T-helper 1 cell treated with Interleukin-12 subunit alpha and Interleukin-12 subunit beta and Interleukin-4 antibody, amounts not matched to agents 30 ng/mL and 1 ng/mL, for 36 hours (primary cell): ENCODE data around the gene TSPAN5. TPM values are rescaled to one million over a fixed set of nuclear protein-coding genes. Genes with fewer than 3 reads are reported as not detected.

Experiments used
- intact Hi-C: fragments of 100-400 bp; cut with micrococcal nuclease; formaldehyde crosslinking; loops from one replicate; pipeline ENCODE4 v1.15.1; 2024
- total RNA-seq: library from RNA; stranded (reverse); gene quantifications from 2 replicates; pipeline ENCODE4 v1.2.3, GENCODE V29; 2022

TSPAN5 gene
- total RNA-seq, 1 donor from 2014 or later = 36.3 TPM

GRCh38 chr4:98602270-98602669 lies 56.1 kb downstream of the TSPAN5 start:
- intact Hi-C loops = loop anchor here (1.0 to 5.0 kb wide), 10 partner anchors 37 to 460 kb away; partner anchors contain the start of genes EIF4E, RAP1GDS1 and STPG2

GRCh38 chr4:98601708-98602107 lies 56.7 kb downstream of the TSPAN5 start:
- intact Hi-C loops = loop anchor here (1.0 to 5.0 kb wide), 10 partner anchors 37 to 459 kb away; partner anchors contain the start of genes EIF4E, RAP1GDS1 and STPG2

- intact Hi-C loops = loop anchor here (5.0 kb wide), 3 partner anchors 87 to 457 kb away; partner anchors contain the start of genes RAP1GDS1 and STPG2
These were observed 58.7 kb downstream of the TSPAN5 start for GRCh38 chr4:98599617-98600205.

DNA sequence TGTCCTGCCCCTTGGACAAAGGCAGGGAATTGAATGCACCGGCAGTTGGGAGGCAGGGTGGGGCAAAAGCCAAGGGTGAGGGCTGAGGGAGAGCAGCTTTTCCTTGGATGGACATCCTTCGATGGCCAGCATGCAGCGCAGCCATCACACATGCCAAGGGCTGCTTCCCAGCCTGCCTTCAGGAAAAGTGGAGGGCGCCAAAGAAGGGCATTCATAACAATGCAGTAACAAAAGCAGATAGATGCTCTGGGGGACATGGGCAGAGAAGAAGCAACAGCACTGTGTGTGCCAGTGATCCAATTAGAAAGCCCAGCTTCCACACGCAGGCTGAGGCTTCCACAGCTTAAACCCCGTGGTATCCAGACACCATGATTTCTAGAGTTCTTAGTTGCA lies 71.5 kb downstream of the TSPAN5 start:
- intact Hi-C loops = no loop called here

- intact Hi-C loops = no loop called here
These were observed 72.0 kb downstream of the TSPAN5 start for GRCh38 chr4:98586291-98586961.

DNA sequence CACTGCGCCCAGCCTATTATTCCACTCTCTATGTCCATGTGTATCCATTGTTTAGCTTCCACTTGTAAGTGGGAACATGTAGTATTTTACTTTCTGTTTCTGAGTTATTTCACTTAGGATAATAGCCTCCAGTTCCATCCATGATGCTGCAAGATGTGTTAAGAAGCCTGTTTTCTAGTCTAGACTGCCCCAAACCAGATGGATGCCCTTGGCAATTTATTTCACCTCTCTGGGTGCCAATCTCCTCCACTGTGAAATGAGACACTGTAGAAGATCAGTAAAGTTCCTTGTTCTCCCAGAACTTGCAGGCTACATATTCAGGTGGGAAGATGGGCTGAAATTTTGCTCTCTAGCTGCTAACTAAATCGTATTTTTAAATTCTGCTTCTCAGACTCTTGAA lies 72.8 kb downstream of the TSPAN5 start:
- intact Hi-C loops = no loop called here

DNA sequence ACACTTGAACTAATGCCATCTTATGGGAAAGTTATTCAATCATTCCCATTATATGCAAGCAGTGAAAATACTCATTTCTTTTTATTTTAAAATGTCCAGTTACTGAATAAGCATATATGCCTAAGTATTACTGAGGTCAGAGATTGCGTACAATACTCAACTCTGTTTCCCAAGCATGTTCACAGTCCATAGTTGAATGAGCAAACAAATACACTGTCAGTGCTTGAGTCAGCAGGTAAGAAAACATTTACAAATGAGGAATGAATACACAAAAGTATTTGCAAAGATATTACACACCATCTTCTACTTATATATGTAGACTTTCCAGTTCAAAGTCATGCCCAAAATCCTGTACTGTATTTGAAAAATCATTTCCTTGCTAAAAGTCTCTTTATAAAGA lies 74.1 kb downstream of the TSPAN5 start:
- intact Hi-C loops = no loop called here

DNA sequence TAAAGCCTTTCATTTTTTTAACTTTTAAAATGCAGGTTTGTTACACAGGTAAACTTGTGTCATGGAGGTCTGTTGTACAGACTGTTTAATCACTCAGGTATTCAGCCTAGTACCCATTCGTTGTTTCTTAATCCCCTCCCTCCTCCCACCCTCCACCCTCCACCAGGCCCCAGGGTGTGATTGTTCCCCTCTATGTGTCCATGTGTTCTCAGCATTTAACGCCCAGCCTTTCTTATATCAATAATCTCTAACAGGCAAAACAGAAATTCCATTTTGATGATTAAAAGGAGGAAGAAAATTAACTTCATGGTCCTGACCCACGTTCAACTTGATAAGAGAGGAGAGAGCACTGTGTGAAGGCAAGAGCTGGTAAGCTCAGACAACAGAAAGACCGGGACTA lies 75.1 kb downstream of the TSPAN5 start:
- intact Hi-C loops = no loop called here

DNA sequence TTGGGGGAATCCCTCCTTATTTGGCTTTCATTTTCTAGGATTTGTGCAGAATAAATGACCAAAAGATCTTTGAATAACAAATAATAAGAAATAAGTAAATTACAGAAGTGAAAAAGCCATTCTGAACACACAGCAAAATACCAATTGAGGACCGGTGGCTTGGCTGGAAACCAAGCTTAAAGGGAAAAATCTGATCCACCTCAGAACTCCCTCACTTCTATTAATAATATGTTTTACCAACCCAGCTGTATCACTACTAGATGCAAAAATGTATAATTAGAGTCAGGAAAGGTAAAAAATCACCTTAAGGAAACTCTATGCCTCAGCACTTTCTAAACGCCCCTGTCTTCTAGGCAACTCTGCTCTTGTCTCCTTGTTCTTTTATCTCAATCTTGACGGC lies 77.3 kb downstream of the TSPAN5 start:
- intact Hi-C loops = no loop called here

GRCh38 chr4:98577956-98578355 lies 80.5 kb downstream of the TSPAN5 start:
- intact Hi-C loops = no loop called here

GRCh38 chr4:98574816-98575215 lies 83.6 kb downstream of the TSPAN5 start:
- intact Hi-C loops = no loop called here

DNA sequence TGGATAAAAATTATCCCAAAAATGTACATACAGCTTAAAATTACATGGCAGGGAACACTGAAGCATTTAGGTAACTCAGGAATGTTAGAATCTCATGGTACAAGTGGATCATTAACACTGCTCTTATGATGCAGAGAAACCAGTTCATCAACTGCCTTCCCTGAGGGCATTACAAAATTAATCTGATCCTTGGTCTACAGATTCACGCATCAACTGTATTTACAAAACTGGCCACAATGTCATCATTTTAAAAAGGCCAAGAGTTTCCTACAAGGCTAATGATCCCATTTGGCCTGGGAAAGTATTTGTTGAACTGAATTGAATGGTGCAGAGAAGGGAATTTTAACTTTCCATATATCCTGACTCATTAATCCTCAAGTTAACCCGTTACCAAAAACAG lies 84.6 kb downstream of the TSPAN5 start:
- intact Hi-C loops = no loop called here

DNA sequence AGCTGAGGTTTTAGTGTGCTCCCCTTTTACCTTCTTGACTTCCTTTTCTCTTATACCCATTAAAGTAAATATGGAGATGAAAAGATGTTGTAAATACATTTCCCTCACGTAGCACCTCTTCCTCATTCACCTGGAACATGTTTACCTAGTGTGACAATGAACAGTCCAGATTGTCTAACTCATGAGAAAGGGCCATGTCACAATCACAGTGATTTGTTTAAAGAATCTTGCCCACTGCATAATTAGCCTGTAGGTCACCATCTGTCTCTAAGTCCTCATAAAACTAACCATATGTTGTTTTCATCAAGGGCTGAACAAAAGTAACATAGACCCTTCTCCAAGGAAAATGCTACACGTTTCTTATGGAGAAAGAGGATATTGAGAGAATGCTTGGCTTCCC lies 85.7 kb downstream of the TSPAN5 start:
- intact Hi-C loops = no loop called here

DNA sequence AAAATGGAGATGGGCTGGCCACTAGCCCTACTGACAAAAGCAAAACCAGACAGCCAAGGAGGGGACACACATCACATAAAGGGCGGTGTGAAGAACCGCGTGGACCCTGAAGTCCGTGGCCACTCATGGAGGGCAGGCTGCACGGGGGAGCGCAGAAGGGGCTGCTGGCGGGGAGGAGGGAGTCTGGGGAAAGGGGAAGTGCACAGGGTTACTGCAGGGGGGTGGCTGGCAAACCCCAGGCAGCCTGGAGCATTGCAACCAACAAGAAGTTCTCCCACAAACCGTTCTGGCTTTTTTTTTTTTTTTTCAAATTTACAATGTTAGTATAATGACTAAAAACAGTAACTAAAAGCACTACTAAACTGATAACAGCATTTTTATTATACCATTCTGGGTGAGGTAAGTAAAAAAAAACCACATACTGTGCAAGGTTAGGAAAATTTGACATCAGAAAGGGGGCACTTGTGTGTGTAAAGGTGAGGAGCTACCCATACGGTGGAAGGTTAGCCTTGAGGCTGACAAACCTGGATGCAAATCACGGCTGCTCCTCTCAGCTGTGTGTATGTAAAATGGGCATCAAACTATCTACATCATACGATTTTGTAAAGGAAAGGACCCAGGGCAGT lies 87.1 kb downstream of the TSPAN5 start:
- intact Hi-C loops = no loop called here

DNA sequence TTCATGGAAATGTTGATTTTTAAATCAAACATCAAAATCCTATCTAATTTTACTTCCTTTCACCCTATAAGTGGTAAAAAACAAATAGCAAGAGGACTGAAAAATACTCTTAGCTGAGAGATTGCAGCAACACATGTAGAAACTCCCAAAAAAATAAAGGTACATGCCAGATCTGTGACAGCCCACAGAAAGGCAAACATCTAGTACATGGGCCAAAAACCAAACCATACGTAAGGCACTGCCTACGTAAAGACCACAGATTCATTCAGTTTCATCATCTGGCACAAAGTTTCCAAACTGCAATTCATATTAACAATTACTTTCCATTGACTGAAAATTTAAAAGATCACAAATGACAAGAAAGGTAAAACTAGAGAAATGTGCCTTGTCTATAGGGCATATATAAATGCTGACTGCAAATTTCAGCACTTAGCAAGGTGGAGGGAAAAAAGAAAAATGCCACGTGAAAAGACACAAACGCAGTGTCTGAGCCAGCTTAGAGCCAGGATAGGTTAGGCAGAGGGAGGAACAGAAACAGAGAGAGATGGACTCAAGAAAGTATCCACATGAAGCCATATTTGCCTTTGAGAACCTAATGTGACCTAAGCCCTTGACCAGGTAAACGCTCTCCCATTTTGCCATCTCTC lies 88.1 kb downstream of the TSPAN5 start:
- intact Hi-C loops = no loop called here

DNA sequence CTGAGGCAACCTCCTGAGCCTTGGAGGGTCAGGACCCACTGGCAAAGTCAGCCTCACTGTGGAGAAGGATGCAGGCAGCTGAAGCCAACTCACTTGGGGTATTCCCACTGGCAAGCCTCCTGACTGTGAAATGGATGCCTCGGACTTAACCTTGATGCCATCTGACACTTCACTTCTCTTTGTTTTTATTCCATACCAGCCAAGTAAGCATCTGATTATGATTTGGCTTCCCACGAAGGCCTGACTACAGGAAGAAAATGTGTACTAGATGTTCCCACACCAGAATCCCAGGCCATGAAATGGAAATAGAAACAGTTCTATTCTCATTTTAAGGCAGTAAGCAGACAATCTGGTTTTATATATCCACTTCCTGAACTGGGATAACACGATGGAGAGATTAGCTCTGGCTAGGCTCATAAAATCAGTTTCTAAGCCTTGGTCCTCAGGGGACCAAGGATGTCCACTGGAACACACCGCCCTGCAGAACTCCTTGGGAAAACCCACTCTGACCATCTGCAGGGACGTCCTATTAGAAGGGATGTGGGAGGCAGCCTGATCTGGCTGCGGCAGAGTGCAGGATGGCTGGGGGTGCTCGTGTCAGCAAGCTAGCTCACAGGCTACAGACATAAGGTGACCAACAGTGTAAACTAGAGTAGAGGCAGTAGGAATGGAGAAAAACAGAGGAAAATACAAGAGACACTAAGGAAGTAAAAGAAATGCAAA lies 89.3 kb downstream of the TSPAN5 start:
- intact Hi-C loops = no loop called here

DNA sequence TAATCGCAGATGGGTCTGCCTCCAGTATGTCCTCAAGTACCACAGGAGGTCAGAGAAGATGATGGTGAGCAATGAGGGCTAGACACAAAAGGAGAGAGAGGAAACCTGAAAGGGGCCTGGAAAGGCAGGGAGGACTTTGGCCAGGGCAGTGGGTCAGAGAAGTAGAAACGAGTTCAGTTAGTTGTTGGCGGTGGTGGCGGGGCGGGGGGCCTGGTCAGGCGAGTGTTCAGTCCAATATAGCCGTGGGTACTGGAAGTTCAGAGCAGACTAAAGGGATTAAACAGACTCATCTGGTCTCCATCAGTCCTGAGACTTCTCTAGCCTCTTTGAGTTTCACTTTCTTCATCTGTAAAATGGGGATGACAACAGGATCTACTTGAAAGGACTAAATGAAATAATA lies 90.8 kb downstream of the TSPAN5 start:
- intact Hi-C loops = no loop called here

DNA sequence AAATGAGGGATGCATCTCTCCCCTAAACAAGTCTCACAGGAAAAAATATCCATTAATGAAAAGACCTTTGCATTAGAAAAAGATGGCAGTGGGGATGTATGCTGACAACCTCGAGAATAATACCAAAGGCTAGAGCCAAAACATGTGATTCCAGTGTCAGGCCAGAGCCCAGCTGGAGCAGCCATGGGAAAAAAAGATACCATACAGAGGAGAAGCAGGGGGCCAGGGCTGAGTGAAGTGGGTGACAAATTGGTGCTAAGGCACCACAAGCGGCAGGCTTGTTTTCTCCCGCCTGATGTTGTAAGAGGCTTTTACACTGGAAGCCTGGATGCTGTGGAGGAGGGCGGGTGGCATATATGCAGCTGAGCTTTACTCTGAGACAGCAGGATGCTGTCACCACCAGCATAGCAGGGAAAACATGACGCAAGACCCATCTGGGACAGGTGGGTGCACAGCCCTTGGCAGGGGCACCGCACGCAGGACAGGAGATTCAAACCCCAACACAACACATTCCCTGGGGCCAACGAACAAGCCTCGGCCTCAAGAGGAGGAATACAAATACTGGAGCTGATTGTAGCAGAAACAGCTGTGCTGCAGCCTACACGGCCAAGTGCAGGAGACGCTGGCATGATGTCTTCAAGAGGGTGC lies 91.9 kb downstream of the TSPAN5 start:
- intact Hi-C loops = no loop called here

DNA sequence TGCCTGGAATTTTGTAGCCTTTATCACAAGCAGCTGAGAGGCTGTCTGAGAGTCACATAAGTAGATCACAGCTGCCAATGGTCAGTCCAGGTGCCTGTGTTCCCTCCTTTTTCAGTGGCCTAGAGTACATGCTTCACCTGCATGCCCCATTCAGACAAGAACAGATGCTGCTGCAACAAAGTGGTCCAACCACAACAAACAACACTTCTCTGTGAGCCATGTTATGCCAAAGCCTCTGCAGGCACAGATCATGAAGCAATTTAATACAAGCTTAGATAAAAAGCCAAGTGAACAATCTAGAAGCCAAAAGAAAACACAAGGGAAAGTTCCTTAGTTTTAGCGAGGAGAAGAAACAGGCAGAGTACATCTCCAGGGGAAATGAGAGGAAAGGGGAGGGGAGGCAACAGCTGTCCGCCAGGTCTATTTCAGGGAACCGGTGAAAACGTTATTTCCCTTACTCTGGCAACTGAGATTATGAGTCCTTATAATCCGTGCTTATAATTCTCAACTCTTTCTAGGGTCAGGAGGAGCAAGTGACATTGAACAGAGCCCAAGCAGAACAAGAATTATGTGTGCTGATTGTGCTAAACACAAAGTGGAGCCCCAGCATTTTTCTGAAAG lies 92.6 kb downstream of the TSPAN5 start:
- intact Hi-C loops = no loop called here

DNA sequence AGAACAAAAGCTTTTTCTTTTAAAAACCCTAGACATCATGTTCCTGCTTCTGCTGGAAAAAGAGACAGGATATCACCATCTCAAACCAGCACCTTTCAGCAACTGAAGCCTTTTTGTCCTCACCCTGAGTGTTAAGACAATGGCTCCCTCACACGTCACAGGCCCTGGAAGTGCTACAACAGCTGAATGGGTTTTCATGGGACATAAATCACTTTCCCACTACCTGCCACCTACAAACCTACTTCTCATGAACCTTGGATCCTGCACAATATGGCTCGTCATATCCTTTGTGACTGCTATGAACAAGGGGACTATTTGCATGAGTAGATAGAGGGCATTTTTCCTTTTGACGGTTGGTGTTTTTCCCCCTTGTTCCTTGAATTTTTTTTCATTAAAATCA lies 93.6 kb downstream of the TSPAN5 start:
- intact Hi-C loops = no loop called here

DNA sequence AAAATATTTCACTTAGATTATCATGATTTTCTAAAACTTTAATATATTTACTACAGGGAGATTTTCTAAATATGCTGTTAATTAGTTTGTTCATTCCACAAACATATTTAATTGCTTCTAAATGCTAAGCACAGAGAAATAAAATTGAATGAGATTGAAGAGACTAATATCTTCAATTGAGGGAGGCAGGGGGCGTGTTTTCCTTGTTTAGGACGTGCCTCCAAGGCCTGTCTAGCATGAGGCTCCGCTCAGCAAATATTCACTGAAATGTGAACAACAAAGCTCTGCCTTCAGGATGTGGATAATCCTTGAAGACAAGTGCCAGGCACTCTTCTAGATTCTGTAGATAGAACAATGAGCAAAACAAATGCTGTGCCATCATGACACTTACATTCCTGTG lies 98.1 kb downstream of the TSPAN5 start:
- intact Hi-C loops = no loop called here
